ENCODE data around the gene CLDN3. TPM values are rescaled to one million over a fixed set of nuclear protein-coding genes. Genes with fewer than 3 reads are reported as not detected.

CLDN3 gene
- total RNA-seq, 4 donors from 2014 or later, result 249 to 330 (median 288) TPM

- no peaks in the 10 kb centered on the region for H3K27me3 ChIP-seq
- no peak overlapping the region for H3K4me3 ChIP-seq (replicated peaks in 1 of 3)
- peaks cover 2 to 9% of the 10 kb centered on the region in 2 donors for H3K4me1 ChIP-seq
- TF ChIP-seq POLR2A (IDR thresholded peaks at IDR 0.05) (no peak), CTCF (IDR thresholded peaks at IDR 0.05) (no peak)
- 82 to 88% methylated on average over 1 of the region's 1 CpG for WGBS, 2 donors
- intact Hi-C loops (cut with DNase I), result no loop called here
- no peak overlapping the region for H3K27ac ChIP-seq
- no peak for DNase-seq
- no peaks in the 10 kb centered on the region for H3K36me3 ChIP-seq
- H3K9me3 ChIP-seq, result no peaks in the 10 kb centered on the region
Measured at GRCh38 chr7:73762659-73762999, 7.4 kb downstream of the CLDN3 start.

GRCh38 chr7:73761854-73762658 is 8.0 kb downstream of the CLDN3 start:
- intact Hi-C loops (cut with DNase I), result no loop called here
- TF ChIP-seq POLR2A (IDR thresholded peaks at IDR 0.05) (no peak), CTCF (IDR thresholded peaks at IDR 0.05) (no peak)
- H3K27me3 ChIP-seq, result no peaks in the 10 kb centered on the region
- no peaks in the 10 kb centered on the region for H3K9me3 ChIP-seq
- no peaks in the 10 kb centered on the region for H3K36me3 ChIP-seq
- DNase-seq, result no peak
- H3K27ac ChIP-seq, result no peak overlapping the region
- H3K4me3 ChIP-seq (replicated peaks in 1 of 3), result no peak overlapping the region
- 81 to 82% methylated on average over 8 of the region's 8 CpGs for WGBS, 2 donors
- H3K4me1 ChIP-seq, result peaks cover 0 to 5% of the 10 kb centered on the region in 2 donors

- Histone ChIP-seq H3K4me3 (replicated peaks in 1 of 3) (no peak overlapping the region), H3K4me1 (peaks cover 0 to 5% of the 10 kb centered on the region in 2 donors), H3K36me3 (no peaks in the 10 kb centered on the region), H3K27ac (peak overlapping the region in 2 of 3 donors; percentile 30 to 40), H3K27me3 (no peaks in the 10 kb centered on the region), H3K9me3 (no peaks in the 10 kb centered on the region)
- TF ChIP-seq CTCF (IDR thresholded peaks at IDR 0.05) (no peak), POLR2A (IDR thresholded peaks at IDR 0.05) (no peak)
- 77 to 84% methylated on average over 7 of the region's 7 CpGs for WGBS, 2 donors
- intact Hi-C loops (cut with DNase I), result no loop called here
- peak; percentile 42 to 49 for DNase-seq
Measured at GRCh38 chr7:73758581-73759138, 11.4 kb downstream of the CLDN3 start.

GRCh38 chr7:73749931-73750776 is 19.9 kb downstream of the CLDN3 start:
- TF ChIP-seq POLR2A (IDR thresholded peaks at IDR 0.05) (no peak), CTCF (IDR thresholded peaks at IDR 0.05) (no peak)
- intact Hi-C loops (cut with DNase I), result no loop called here
- WGBS, 2 donors, result 89 to 93% methylated on average over 15 to 16 of the region's 16 CpGs

More at GRCh38 chr7:73749931-73750776, 19.9 kb downstream of the CLDN3 start:
- Histone ChIP-seq H3K9me3 (no peaks in the 10 kb centered on the region), H3K4me3 (replicated peaks in 1 of 3) (no peak overlapping the region), H3K36me3 (no peaks in the 10 kb centered on the region), H3K27me3 (no peaks in the 10 kb centered on the region), H3K4me1 (peaks cover 17 to 21% of the 10 kb centered on the region in 2 donors), H3K27ac (no peak overlapping the region)
- DNase-seq, result no peak
